Activated CD8-positive, alpha-beta memory T cell treated with anti-CD3 and anti-CD28 coated beads, Interleukin-2, amount 50 U/mL, for 48 hours (primary cell): ENCODE measurements around the gene IFT43.

Experiments used
- DNase-seq: peaks from one replicate; pipeline ENCODE4 v3.0.0-alpha.2; 2020

IFT43 gene

GRCh38 chr14:75985618-75986438, at the start of gene IFT43:
TSS of gene IFT43 (plus strand) at chr14:75985763. CDS start at chr14:75985787, 24 bp downstream.
- DNase-seq, result peak; percentile 95

DNA sequence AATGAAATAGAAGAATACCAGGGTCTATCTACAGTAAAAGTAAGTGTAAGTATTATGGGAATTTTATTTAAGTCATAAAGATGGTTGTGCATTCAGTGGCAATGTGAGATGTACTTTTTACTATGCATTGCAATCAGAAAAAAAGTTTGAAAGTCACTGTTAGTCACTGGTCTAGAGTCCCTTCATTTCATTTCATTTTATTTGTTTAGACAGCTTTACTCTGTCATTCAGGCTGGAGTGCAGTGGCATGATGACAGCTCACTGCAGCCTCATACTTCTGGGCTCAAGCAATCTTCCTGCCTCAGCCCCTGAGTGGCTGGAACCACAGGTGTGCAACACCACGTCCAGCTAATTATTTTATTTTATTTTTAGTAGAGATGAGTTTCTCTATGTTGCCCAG, 46.4 kb upstream of the IFT43 start:
- no peak for DNase-seq

- DNase-seq, result no peak
Measured at GRCh38 chr14:75941030-75941429, 44.5 kb upstream of the IFT43 start.

- DNase-seq, result no peak
Measured at GRCh38 chr14:75944607-75945241, 40.8 kb upstream of the IFT43 start.

- DNase-seq, result no peak
Measured at GRCh38 chr14:75946785-75947184, 38.8 kb upstream of the IFT43 start.

DNA sequence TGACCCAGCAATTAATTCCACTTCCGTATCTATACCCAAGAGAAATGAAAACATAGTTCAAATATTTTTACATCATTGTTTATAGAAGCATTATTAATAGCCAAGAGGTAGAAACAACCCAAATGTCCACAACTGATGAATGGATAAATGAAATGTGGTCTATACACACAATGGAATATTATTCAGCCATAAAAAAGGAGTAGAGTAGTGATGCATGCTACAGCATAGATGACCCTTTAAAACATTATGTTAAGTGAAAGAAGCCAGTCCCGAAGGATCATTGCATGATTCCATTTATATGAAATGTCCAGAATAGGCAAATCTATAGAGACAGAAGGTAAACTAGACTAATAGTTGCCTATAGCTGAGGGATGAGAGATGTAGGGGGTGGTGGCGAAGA, 33.1 kb upstream of the IFT43 start:
- no peak for DNase-seq

GRCh38 chr14:75959031-75959430, 26.5 kb upstream of the IFT43 start:
- DNase-seq, result no peak

GRCh38 chr14:75960231-75960630, 25.3 kb upstream of the IFT43 start:
- DNase-seq, result no peak

DNA sequence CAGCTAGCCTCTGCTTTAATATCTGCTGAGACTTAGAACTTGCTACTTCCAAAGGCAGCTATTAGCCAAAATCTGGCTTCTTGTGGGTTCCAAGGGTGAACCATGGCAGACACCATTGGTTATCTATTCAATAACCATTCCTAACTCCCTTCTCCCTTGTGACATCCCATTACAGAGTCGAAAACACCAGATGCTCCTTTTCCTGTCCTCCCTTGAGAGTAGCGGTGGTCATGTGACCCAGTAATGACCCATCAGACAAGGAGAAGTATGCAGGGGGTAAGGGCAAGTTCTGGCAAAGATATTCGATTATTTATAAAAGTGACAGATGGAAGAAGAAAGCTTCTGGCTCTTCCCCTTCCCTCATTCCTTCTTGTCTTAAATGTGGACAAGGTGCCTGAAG, 23.9 kb upstream of the IFT43 start:
- no peak for DNase-seq

DNA sequence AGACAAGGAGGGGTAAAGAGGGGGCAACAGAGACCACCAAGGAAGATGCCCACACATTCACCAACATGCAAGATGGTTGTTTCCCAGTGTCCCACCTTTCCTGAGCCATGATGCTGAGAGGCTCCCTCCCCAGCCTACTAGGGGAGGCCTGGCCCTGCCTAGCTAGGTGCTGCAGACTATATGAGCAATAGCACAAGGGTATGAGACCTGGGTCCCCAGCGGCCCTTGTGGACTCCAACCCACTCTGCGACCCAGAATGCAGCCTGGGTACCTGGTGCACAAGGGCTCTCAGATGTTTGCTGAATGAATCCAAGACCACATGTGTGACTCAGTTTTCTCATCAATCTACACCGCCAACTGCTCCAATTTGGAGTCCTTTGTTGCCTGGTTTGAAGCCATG, 17.7 kb upstream of the IFT43 start:
- DNase-seq, result no peak

DNA sequence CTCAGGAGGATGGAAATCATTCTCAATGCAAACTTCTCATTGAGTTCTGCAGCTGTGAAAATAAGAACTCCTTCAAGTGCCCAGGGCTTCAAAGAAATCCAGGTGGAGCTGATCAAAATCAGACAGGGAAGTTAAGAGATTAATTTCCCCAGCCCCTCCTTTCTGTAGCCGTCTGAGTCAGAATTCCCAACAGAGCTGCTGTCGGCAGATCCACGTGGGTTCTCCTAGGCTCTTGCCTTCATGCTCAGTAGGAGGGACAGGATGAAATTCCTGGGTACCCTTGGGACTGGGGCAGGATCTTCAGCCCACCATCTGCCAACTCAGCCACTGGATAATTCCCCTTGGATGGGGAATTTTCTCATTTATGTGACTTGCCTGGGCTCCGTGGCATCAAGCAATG, 17.1 kb upstream of the IFT43 start:
- DNase-seq, result no peak

DNA sequence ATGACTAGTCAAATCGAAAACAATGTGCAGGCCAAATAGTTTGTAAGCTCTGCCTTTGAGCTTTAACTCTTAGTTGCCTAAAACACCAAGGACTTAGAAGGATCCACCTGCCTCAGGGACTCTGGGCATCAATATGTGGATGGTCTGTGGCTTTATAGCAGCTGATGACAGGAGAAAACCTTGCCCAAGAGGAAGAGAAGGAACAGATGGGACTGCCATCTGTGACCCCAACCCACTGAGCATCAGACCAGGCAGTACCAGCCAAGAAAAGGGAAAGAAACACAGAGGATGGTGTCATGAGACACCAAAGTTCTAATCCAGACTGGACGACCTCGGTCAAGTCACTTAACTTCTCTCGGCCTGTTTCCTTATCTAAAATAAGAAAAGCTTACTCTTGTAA, 16.4 kb upstream of the IFT43 start:
- no peak for DNase-seq

DNA sequence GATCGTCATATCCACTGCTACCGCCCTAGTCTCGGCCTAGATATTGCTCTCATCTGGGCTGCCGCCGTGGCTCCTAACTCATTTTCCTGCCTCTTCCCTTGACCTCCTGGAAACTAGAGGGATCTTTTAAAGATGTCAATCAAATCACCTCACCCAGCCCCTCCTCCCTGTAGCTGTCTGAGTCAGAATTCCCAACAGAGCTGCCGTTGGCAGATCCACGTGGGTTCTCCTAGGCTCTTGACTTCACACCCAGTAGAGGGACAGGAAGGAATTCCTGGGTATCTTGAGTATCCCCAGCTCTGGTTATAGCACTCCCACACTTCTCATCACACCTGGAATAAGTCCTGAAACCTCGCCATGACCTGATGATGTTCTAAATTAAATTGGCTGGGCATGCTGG, 15.7 kb upstream of the IFT43 start:
- no peak for DNase-seq

GRCh38 chr14:75970989-75971388, 14.6 kb upstream of the IFT43 start:
- DNase-seq, result no peak

DNA sequence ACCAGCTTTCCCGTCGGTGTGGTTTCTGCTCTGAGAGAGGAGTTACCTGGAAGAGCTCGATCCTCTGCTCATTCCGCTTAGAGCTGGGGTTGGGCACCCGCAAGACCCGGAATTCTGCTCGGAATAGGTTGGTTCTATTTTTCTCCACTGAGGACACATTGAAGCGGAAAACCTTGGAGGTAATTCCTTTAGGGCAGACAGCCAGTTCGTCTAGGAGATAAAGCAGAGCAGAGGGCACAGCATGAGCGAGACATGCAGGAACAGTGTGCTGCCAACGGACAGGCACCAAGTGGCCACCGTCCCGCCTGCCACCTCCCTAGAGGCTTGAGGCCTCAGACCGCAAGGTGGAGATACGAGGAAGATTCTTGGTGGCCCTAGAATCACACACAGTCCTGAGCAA, 14.1 kb upstream of the IFT43 start:
- DNase-seq, result no peak

GRCh38 chr14:75972801-75973421, 12.7 kb upstream of the IFT43 start:
- DNase-seq, result no peak

- no peak for DNase-seq
Measured at GRCh38 chr14:75976826-75977581, 8.6 kb upstream of the IFT43 start.

GRCh38 chr14:75977582-75977943, 8.0 kb upstream of the IFT43 start:
- DNase-seq, result no peak

- no peak for DNase-seq
Measured at GRCh38 chr14:75978249-75978731, 7.3 kb upstream of the IFT43 start.

DNA sequence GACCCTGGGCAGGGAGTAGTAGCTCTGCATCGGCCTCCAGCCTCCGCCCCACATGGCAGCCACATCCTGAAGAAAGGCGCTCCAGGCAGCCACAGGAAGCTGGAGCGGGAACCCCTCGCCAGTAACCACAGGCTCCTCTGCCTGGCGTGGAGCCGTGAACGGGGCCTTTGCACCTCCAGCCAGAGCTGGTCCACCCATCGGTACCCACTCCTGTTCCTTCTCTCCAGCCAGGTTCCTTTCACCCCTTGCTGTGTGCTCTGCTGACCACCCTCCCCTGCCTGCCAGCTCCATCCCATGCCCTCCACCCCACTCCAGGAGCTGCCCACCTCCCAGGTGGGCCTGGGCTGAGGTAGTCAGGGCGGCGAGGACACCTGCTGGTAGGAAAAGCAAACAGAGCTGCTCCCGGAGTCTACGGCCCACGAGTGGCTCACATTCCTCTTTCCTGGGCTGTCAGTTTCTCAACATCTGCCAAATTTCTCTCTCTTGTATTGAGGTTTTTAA, 6.4 kb upstream of the IFT43 start:
- DNase-seq, result peak; percentile 55

GRCh38 chr14:75979648-75980565, 5.7 kb upstream of the IFT43 start:
- DNase-seq, result no peak

DNA sequence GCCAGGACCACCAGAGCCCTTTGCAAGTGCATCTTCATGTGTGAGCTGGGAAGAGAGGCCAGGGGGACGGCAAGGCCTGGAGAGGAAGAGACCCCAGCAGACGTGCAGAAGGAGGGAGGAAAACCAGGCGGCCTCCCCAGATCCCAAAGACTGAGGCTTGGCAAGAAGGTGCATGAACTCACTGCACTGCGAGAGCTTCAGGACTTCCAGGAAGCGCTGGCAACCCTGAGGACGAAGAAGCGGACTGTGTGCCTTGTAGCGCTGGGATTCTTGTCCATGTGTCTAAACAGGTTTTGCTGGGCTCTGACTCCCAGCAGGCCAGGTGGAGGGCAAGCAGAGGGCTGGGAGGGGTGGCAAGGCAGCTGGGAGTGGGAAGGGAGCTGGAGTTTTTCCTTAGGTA, 4.7 kb upstream of the IFT43 start:
- DNase-seq, result no peak
